Activated T-cell treated with anti-CD3 and anti-CD28 coated beads for 48 hours (primary cell): ENCODE data around the gene IFNG.

Experiments used
- DNase-seq: peaks from one replicate; pipeline ENCODE4 v3.0.0-alpha.2; 2020; ENCODE audit warnings: low read depth

Gene IFNG

GRCh38 chr12:68115281-68115680, 44.3 kb downstream of the IFNG start:
- DNase-seq: no peak

GRCh38 chr12:68114606-68115005, 44.9 kb downstream of the IFNG start:
- DNase-seq: no peak

- DNase-seq: peak; percentile 38
Measured at GRCh38 chr12:68113644-68114043, 45.9 kb downstream of the IFNG start.

DNA sequence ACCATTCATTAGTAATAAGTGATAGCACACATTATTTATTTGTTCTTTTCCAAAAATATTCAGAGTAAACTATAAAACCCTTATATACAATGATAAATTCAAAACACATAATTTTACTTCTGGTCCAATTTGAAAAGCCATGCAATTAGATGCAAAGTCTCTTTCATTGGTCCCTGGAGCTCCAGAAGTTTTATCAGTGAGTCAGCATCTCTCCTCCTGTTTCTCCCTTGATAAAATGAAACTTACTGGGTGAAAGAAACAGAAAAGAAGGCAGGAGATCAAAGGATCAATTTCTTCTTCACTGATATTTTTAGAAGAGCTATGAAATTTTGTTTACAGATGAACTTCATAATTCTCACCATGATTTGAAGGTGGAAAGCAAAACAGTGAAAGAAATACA, 47.5 kb downstream of the IFNG start:
- DNase-seq: no peak

DNA sequence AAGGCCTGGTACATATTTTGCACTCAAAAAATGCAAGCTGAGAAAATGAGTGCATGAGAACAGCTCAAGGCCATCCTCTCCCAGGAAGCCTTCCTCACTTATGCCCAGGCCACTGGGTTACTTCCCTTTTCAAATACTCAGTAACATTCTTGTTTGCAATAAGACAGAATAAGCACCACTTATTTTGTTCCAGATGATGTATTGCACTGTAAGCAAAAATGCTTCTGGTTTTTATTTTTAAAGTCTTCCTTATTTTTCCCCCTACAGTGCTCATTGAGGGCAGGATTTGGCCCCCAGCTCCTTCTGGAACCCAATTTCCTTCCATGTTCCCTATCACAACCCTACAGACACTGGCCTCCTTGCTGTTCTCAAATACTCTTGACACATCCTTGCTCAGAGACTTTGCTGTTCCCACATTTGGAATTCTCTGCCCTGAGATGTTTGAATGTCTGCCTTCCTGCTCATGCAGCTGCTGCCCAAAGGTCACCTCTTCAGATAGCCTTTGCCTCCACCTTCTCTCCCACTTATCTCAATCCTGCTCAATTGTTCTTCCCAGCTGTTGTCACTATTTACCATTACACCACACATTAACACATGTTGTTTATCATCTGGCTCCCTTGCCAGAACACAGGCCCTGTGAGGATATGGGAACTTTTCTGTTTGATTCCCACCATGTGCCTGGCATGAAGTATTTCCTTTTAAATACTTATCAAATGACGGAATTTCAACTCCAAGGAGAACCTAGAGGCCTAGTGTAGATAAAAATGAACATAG, 49.9 kb downstream of the IFNG start:
- no peak for DNase-seq

GRCh38 chr12:68109001-68109400, 50.5 kb downstream of the IFNG start:
- no peak for DNase-seq

DNA sequence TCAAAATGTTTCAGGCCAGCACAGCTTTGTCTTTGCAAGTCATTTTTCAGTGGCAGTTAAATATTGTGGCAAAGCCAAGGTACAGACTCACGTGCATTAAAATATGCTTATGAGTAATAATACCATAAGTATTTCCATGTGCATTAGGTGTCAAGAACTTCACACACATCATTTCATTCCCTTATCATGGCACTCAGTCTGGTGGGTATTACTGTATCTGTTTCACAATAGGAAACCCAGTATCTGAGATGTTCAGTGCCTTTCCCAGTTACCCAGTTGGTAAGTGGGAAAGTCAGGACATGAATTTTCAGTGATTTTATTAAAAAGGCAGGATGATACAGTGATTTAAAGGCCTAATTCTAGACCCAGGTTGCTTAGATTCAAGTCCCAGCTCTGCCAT, 52.9 kb downstream of the IFNG start:
- no peak for DNase-seq

DNA sequence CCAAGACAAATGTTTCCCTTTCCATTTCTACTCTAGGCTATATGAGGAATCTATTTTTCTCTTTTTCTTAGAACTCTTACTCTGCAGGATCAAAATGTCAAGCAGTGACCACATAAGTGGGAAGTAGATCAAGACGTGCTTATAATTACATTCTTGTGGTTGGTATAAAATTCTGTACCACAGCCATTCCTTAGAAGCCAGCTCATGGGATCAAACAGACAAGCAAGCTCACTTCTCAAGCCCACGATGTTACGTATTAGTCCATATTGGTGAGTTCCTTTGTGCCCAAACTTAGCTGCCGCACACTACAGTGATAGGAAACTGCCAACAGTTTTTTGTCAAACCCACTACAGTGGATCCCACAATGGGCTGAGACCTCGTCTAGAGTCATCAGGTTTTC, 53.4 kb downstream of the IFNG start:
- no peak for DNase-seq
